IPS-11a (cell line): ENCODE data around the gene MRTFA.
"Not testable (repeated sequence)": the region's sequence is repeated elsewhere in the genome, so short reads cannot be mapped to it uniquely, and the experiment has no call there.

ENCODE experiments used
- H3K4me3 ChIP-seq: one replicate; pipeline ENCODE4 v1.5.1; 2013; ENCODE audit warnings: low read depth, low read length, control low read depth

Gene MRTFA

GRCh38 chr22:40628354-40629042, 8.0 kb downstream of the MRTFA start:
- H3K4me3 ChIP-seq = no peak overlapping the region

GRCh38 chr22:40627612-40628011, 8.9 kb downstream of the MRTFA start:
- H3K4me3 ChIP-seq = no peak overlapping the region

- H3K4me3 ChIP-seq = no peak overlapping the region
Observed at GRCh38 chr22:40626851-40627250, 9.7 kb downstream of the MRTFA start.

- not testable (repeated sequence) for H3K4me3 ChIP-seq
Observed at GRCh38 chr22:40625794-40626193, 10.7 kb downstream of the MRTFA start.

DNA sequence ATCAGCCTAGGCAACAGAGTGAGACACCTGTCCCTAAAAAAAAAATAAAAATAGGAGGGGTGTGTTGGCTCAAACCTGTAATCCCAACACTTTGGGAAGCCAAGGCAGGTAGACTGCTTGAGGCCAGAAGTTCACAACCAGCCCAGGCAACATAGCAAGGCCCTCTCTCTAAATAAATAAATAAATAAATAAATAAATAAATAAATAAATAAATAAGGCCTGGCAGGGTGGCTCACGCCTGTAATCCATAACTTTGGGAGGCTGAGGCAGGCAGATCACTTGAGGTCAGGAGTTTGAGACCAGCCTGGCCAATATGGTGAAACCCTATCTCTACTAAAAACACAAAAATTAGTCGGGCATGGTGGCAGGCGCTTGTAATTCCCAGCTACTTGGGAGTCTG, 11.2 kb downstream of the MRTFA start:
- H3K4me3 ChIP-seq = not testable (repeated sequence)

DNA sequence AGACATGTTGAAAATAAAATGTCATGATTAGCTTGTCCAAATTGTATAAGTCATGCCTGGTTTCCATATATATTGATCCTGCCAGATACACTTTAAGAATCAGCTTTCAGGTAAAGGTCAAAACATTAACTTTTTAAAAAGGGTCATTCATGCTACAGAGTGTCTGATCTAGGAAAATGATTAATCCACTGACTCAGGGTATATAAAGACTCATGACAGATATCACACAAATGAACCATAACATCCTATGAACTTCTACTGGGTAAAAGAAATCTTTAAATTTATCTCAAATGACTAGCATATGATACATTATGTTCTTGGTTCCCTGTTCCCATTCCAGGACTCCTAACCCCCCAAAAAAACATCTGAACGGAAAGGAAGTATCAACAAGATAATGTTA, 11.7 kb downstream of the MRTFA start:
- H3K4me3 ChIP-seq = no peak overlapping the region

- no peak overlapping the region for H3K4me3 ChIP-seq
Observed at GRCh38 chr22:40621309-40622151, 15.0 kb downstream of the MRTFA start.

GRCh38 chr22:40620464-40621046, 16.0 kb downstream of the MRTFA start:
- no peak overlapping the region for H3K4me3 ChIP-seq

GRCh38 chr22:40618400-40618799, 18.1 kb downstream of the MRTFA start:
- H3K4me3 ChIP-seq = no peak overlapping the region

DNA sequence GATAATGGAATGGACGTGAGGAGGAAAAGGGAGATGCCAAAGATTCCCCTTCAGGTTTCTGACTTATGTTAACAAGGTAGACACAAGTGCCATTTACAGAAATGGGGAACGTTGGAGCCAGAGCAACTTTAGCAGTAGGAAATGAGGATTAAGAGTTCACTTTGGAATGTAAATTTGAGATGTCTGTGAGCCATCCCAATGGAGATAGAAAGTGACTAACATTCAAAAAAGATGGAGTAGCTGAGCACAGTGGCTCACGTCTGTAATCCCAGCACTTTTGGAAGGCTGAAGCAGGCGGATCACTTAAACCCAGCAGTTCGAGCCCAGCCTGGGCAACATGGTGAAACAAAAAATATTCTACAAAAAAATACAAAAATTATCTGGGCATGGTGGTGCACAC, 19.9 kb downstream of the MRTFA start:
- no peak overlapping the region for H3K4me3 ChIP-seq

- no peak overlapping the region for H3K4me3 ChIP-seq
Observed at GRCh38 chr22:40613067-40613466, 23.5 kb downstream of the MRTFA start.

DNA sequence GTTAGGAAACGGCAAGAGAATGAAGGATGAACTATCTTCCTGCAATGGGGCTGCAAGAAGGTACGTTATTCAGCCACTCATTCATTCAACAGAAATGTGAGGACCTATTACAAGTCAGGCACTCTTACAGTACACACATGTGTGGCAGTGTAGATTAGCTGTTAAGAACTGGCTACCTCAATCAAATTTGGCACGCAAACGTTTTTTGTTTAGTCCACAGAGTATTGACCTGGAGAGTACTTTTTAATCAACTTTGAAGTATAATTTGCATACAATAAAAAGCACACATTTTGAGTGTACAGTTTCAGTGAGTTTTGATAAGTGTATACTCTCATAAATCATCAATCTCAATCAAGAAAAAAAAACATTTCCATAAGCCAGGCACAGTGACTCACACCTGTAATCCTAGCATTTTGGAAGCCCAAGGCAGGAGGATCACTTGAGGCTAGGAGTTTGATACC, 24.2 kb downstream of the MRTFA start:
- no peak overlapping the region for H3K4me3 ChIP-seq

DNA sequence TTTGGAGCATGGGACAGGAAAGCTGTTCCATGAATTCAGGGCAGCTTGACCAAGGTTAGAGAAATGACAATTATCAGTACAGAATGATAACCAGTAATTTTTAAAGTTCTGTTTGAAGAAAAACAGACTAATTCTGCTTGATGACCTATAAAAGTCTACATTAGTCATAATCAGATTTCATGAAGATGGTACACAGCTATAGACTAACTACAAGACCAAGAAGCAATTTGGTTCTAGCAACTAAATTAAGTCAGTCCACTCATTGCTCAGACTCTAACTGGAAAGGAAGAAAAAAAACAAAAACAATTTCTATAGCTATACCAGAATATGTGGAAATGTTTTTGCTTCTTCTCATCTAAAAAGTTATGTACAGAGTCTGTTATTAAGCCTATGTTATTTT, 24.9 kb downstream of the MRTFA start:
- H3K4me3 ChIP-seq = no peak overlapping the region

GRCh38 chr22:40610329-40610850, 26.1 kb downstream of the MRTFA start:
- H3K4me3 ChIP-seq = no peak overlapping the region

DNA sequence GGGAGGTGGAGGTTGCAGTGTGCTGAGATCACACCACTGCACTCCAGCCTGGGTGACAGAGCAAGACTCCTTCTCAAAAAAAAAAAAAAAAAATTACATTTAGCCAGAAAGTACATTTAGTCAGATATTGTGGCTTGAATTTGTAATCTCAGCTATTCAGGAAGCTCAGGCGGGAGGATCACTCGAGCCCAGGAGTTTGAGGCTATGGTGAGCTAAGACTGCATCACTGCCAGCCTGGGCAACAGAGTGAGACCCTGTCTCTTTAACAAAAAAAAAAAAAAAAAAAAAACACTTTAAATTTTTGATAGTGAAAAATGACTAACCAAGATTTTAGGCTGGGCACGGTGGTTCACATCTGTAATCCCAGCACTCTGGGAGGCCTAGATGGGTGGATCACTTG, 27.3 kb downstream of the MRTFA start:
- H3K4me3 ChIP-seq = no peak overlapping the region

- H3K4me3 ChIP-seq = no peak overlapping the region
Observed at GRCh38 chr22:40607506-40607905, 29.0 kb downstream of the MRTFA start.

- no peak overlapping the region for H3K4me3 ChIP-seq
Observed at GRCh38 chr22:40606306-40606705, 30.2 kb downstream of the MRTFA start.

- no peak overlapping the region for H3K4me3 ChIP-seq
Observed at GRCh38 chr22:40605761-40606160, 30.8 kb downstream of the MRTFA start.

DNA sequence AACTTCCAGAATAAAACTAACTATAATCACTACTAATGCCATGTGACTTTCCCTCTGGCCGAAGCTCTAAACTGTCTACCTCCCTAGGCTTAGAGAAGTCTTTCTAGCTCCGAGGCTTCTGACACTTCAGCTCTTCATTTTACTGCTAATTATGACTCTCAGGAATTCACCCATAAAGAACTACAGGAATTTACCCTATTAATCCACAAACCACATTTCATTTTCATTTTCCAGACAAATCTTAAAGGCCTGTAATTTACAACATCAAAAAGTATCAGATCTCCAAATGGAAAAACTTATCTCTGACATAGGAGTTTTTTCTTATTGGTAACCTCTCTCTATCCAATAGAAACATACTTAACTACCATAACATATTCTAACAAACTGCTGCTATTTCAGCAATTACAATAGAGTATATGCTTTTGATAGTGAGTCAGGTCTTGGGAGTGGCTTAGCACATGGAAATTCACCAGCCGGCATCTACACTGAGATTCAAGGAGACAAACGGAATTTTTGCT, 33.4 kb downstream of the MRTFA start:
- H3K4me3 ChIP-seq = no peak overlapping the region

DNA sequence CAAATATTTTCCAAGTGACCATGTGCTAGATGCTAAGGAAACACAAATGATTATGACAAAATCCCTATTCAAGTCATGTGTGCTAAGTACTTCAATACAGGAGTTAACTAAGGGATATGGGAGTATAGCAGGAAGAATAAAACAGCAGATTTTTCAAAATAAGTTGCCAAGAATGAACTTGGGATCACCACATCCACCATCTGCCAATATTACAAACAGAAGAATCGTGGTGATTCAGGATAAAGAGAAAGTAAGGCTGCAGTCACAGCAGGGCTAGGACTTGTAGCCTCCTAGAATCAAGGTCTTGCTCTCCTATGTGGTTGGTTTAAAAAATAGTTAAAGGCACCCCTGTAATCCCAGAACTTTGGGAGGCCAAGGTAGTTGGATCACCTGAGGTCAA, 34.3 kb downstream of the MRTFA start:
- no peak overlapping the region for H3K4me3 ChIP-seq

GRCh38 chr22:40599731-40600130, 36.8 kb downstream of the MRTFA start:
- no peak overlapping the region for H3K4me3 ChIP-seq
